Keratinocyte (primary cell): ENCODE results near the gene RGL1. TPM values are rescaled to one million over a fixed set of nuclear protein-coding genes. Genes with fewer than 3 reads are reported as not detected.

ENCODE experiments used
- DNase-seq: peaks from one replicate; pipeline ENCODE4 v3.0.0-alpha.2; 2011; ENCODE audit warnings: low read depth, missing footprints, low spot score
- FAIRE-seq: peaks from 2 replicates; lab custom pipeline; 2011; peaks lifted over from hg19 to GRCh38; lab: Jason Lieb, UNC
- H2AFZ ChIP-seq: 2 replicates; pipeline ENCODE4 v1.6.0; 2012; ENCODE audit warnings: low read length, control low read depth, inconsistent platforms; ENCODE audit not compliant: control insufficient read depth
- H3K27ac ChIP-seq: 2 replicates; pipeline ENCODE4 v1.5.1; 2011; ENCODE audit warnings: low read length; ENCODE audit not compliant: control insufficient read depth, insufficient read depth
- H3K27me3 ChIP-seq: 3 replicates; pipeline ENCODE4 v1.6.0; 2011; ENCODE audit warnings: low read length; ENCODE audit not compliant: control insufficient read depth, insufficient read depth; ENCODE audit errors: extremely low read depth
- H3K36me3 ChIP-seq, 2 experiments: 2 replicates in 1 of 2; 3 replicates in 1 of 2; pipeline ENCODE4 v1.5.1; 2011; ENCODE audit warnings: low read length in 2 of 2, mild to moderate bottlenecking in 1 of 2; ENCODE audit not compliant: control insufficient read depth in 2 of 2, insufficient read depth in 2 of 2; ENCODE audit errors: extremely low read depth in 1 of 2
- H3K4me1 ChIP-seq: 3 replicates; pipeline ENCODE4 v1.5.1; 2011; ENCODE audit warnings: low read length; ENCODE audit not compliant: control insufficient read depth, insufficient read depth; ENCODE audit errors: extremely low read depth
- H3K4me2 ChIP-seq: 3 replicates; pipeline ENCODE4 v1.6.0; 2011; ENCODE audit warnings: low read depth, low read length; ENCODE audit not compliant: control insufficient read depth, insufficient read depth; ENCODE audit errors: extremely low read depth
- H3K4me3 ChIP-seq, 3 experiments: fragments of 200-600 bp in 1 of 3; sonication (generic) in 1 of 3; 2 replicates in 2 of 3; 3 replicates in 1 of 3; pipeline ENCODE4 v1.5.1; 2011 to 2016; ENCODE audit warnings: low read length in 3 of 3, mild to moderate bottlenecking in 3 of 3, control low read depth in 2 of 3, inconsistent platforms in 1 of 3, low read depth in 1 of 3, mixed read lengths in 1 of 3, mixed run types in 1 of 3, moderate library complexity in 1 of 3; ENCODE audit not compliant: control insufficient read depth in 2 of 3, insufficient read depth in 2 of 3; ENCODE audit errors: extremely low read depth in 1 of 3
- H3K79me2 ChIP-seq: 2 replicates; pipeline ENCODE4 v1.6.0; 2012; ENCODE audit warnings: low read length; ENCODE audit not compliant: control insufficient read depth, insufficient read depth
- H3K9ac ChIP-seq: 3 replicates; pipeline ENCODE4 v1.6.0; 2011; ENCODE audit warnings: low read length; ENCODE audit not compliant: control insufficient read depth, insufficient read depth; ENCODE audit errors: extremely low read depth
- H3K9me1 ChIP-seq: 3 replicates; pipeline ENCODE4 v1.6.0; 2011; ENCODE audit warnings: low read length; ENCODE audit not compliant: control insufficient read depth, insufficient read depth; ENCODE audit errors: extremely low read depth
- H3K9me3 ChIP-seq: 2 replicates; pipeline ENCODE4 v1.5.1; 2012; ENCODE audit warnings: low read depth, low read length; ENCODE audit not compliant: control insufficient read depth
- H4K20me1 ChIP-seq: 3 replicates; pipeline ENCODE4 v1.6.0; 2011; ENCODE audit warnings: low read length; ENCODE audit not compliant: control insufficient read depth, insufficient read depth; ENCODE audit errors: extremely low read depth
- CTCF ChIP-seq, 3 experiments: IDR thresholded peaks in 1 of 3; conservative IDR thresholded peaks in 1 of 3; optimal IDR thresholded peaks in 1 of 3; 2 replicates in 2 of 3; 3 replicates in 1 of 3; pipeline versions ENCODE3 to v1.5.1; 2011; ENCODE audit warnings: low read length in 3 of 3, mild to moderate bottlenecking in 3 of 3, moderate library complexity in 2 of 3, control low read depth in 1 of 3, inconsistent platforms in 1 of 3; ENCODE audit not compliant: insufficient read depth in 2 of 3; ENCODE audit errors: extremely low read depth in 1 of 3
- EZH2 ChIP-seq: IDR thresholded peaks from one replicate; pipeline ENCODE4 v1.6.1; 2012; ENCODE audit warnings: inconsistent platforms, mild to moderate bottlenecking, low read length, moderate library complexity
- dilution Hi-C: fragments of 300-500 bp; cut with MboI; formaldehyde crosslinking; loops from one replicate; pipeline ENCODE4 v1.7.0; 2020; ENCODE audit warnings: low sequenced_read_pairs; ENCODE audit not compliant: extremely low pct_ligation_motif_present
- polyA plus RNA-seq, 5 experiments: library from polyadenylated mRNA; depleted of rRNA in 3 of 5; stranded (reverse) in 3 of 5; stranded (forward) in 1 of 5; unstranded in 1 of 5; fragments of >200 nt; gene quantifications; 1 replicate in 1 of 5; 2 replicates in 3 of 5; 3 replicates in 1 of 5; pipeline versions ENCODE4 v1.2.1 to v1.2.3, GENCODE V29; 2011 to 2012; ENCODE audit warnings: missing spikeins in 2 of 5, low read depth in 1 of 5, low replicate concordance in 1 of 5

The RGL1 gene
- polyA plus RNA-seq, 1 donor (not counting 4 experiments of a cell fraction or from before 2014, with no cell fraction given) = 1.2 TPM

GRCh38 chr1:183847641-183848040 is 42.7 kb downstream of the RGL1 start:
- Histone ChIP-seq H3K27ac (no peak overlapping the region), H3K9me3 (no peaks in the 10 kb centered on the region), H3K79me2 (no peaks in the 10 kb centered on the region), H3K4me3 (no peak overlapping the region), H3K36me3 (no peaks in the 10 kb centered on the region), H3K9me1 (no peaks in the 10 kb centered on the region), H3K4me2 (no peak overlapping the region), H2AFZ (no peak overlapping the region), H3K4me1 (no peaks in the 10 kb centered on the region), H3K9ac (no peak overlapping the region), H4K20me1 (no peaks in the 10 kb centered on the region), H3K27me3 (no peaks in the 10 kb centered on the region)
- DNase-seq = no peak
- TF ChIP-seq CTCF (optimal IDR thresholded peaks at IDR 0.05 in 1 of 3, IDR thresholded peaks at IDR 0.05 in 1 of 3, conservative IDR thresholded peaks at IDR 0.05 in 1 of 3; ENCODE audit: extremely low read depth in 1 of 3, insufficient read depth in 2 of 3, low read length in 3 of 3) = no peak
- no peak for TF ChIP-seq EZH2
- no peak for FAIRE-seq
- dilution Hi-C loops = no loop called here

- H3K9me1 ChIP-seq = no peaks in the 10 kb centered on the region
- FAIRE-seq (no peak), DNase-seq (no peak)
- H3K4me2 ChIP-seq = no peak overlapping the region
- no peaks in the 10 kb centered on the region for H3K27me3 ChIP-seq
- no peaks in the 10 kb centered on the region for H3K79me2 ChIP-seq
- no peaks in the 10 kb centered on the region for H3K36me3 ChIP-seq
- no peak overlapping the region for H3K9ac ChIP-seq
- H3K4me1 ChIP-seq = no peaks in the 10 kb centered on the region
- H3K27ac ChIP-seq = no peak overlapping the region
- dilution Hi-C loops = no loop called here
- no peaks in the 10 kb centered on the region for H3K9me3 ChIP-seq
- H4K20me1 ChIP-seq = no peaks in the 10 kb centered on the region
- no peak overlapping the region for H2AFZ ChIP-seq
- TF ChIP-seq EZH2 = no peak
- no peak for TF ChIP-seq CTCF (optimal IDR thresholded peaks at IDR 0.05 in 1 of 3, IDR thresholded peaks at IDR 0.05 in 1 of 3, conservative IDR thresholded peaks at IDR 0.05 in 1 of 3; ENCODE audit: extremely low read depth in 1 of 3, insufficient read depth in 2 of 3, low read length in 3 of 3)
- no peak overlapping the region for H3K4me3 ChIP-seq
These were observed 45.9 kb downstream of the RGL1 start for GRCh38 chr1:183850852-183851251.
